Mammary epithelial cell (primary cell): Measurements from ENCODE around the gene C11orf54.
"Not testable (repeated sequence)": the region's sequence is repeated elsewhere in the genome, so short reads cannot be mapped to it uniquely, and the experiment has no call there.

ENCODE experiments used
- CTCF ChIP-seq, 2 donors: IDR thresholded peaks in 1 of 2; conservative IDR thresholded peaks in 1 of 2; 2 replicates each; pipeline ENCODE4 v1.5.1; 2011 to 2012; ENCODE audit warnings: inconsistent platforms in 2 of 2, low read length in 2 of 2, mild to moderate bottlenecking in 2 of 2, control low read depth in 1 of 2, low read depth in 1 of 2; ENCODE audit not compliant: insufficient read depth in 1 of 2; ENCODE audit errors: extremely low read depth in 1 of 2
- EZH2 ChIP-seq: IDR thresholded peaks from 2 replicates; pipeline ENCODE4 v1.6.1; 2012; ENCODE audit warnings: low read length, inconsistent platforms, borderline replicate concordance

GRCh38 chr11:93745005-93745755 lies 3.7 kb downstream of the C11orf54 start:
- TF ChIP-seq EZH2; CTCF (conservative IDR thresholded peaks at IDR 0.05 in 1 of 2, IDR thresholded peaks at IDR 0.05 in 1 of 2; ENCODE audit: extremely low read depth in 1 of 2, insufficient read depth in 1 of 2, low read depth in 1 of 2, low read length in 2 of 2): not testable (repeated sequence)
